Cardiac muscle cell (in vitro differentiated cells and primary cell): Measurements from ENCODE around the gene TYROBP. TPM values are rescaled to one million over a fixed set of nuclear protein-coding genes. Genes with fewer than 3 reads are reported as not detected.

Experiments used
- DNase-seq, 2 donors: peaks; one replicate each; pipeline versions ENCODE4 v3.0.0 to v3.0.0-alpha.2; 2010 to 2017; ENCODE audit warnings: low read depth in 1 of 2, low spot score in 1 of 2
- H3K27ac ChIP-seq: fragments of 200-600 bp; sonication (generic); 2 replicates; pipeline ENCODE4 v1.5.1; 2016
- H3K27me3 ChIP-seq: fragments of 200-600 bp; sonication (generic); 2 replicates; pipeline ENCODE4 v1.6.0; 2016; ENCODE audit warnings: control low read depth
- H3K36me3 ChIP-seq: fragments of 200-600 bp; sonication (generic); 2 replicates; pipeline ENCODE4 v1.5.1; 2016; ENCODE audit warnings: control low read depth
- H3K4me1 ChIP-seq: fragments of 200-600 bp; sonication (generic); 2 replicates; pipeline ENCODE4 v1.8.1; 2017; ENCODE audit warnings: low read depth, mild to moderate bottlenecking, mixed run types
- H3K4me3 ChIP-seq: fragments of 200-600 bp; sonication (generic); 2 replicates; pipeline ENCODE4 v1.5.1; 2016; ENCODE audit warnings: mild to moderate bottlenecking
- H3K9me3 ChIP-seq: fragments of 200-600 bp; sonication (generic); 2 replicates; pipeline ENCODE4 v1.5.1; 2017; ENCODE audit warnings: low read depth, mild to moderate bottlenecking, control low read depth
- polyA plus RNA-seq: library from polyadenylated mRNA; unstranded; fragments of >200 nt; fragmentation: Nextera tagmentation; extraction: Ambion mirVana; gene quantifications from 2 replicates; pipeline ENCODE4 v1.2.1, GENCODE V29; 2016
- total RNA-seq: library from RNA; depleted of rRNA; stranded (reverse); fragments of >200 nt; gene quantifications from 2 replicates; pipeline ENCODE4 v1.2.3, GENCODE V29; 2016
- TF ChIP-seq, protein P1 (sequence below): IDR thresholded peaks from 2 replicates; pipeline ENCODE4 v1.5.1; 2012; ENCODE audit warnings: low read depth, mild to moderate bottlenecking, low read length

TYROBP gene
- total and polyA plus RNA-seq, 2 experiments from 2014 or later, result not detected

DNA sequence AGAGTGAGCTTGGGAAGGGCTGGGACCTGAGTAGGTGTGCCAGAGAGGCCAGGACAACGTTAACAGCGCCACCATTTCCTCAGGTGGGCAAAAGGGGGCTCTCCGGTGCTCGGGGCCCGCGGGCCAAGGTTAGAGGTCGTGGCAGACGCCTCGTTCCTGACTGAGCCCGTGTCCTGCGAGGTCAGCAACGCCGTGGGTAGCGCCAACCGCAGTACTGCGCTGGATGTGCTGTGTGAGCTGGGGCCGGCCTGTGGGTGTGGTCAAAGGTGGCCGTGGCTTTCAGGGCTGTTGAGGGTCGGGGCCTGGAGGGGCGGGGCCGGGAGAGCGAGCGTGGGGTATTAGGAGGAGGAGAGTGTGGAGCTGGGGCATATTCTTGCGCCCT lies 47.7 kb downstream of the TYROBP start:
- Histone ChIP-seq H3K4me1 (peaks cover 4% of the 10 kb centered on the region), H3K27me3 (peaks cover 47% of the 10 kb centered on the region), H3K27ac (no peak overlapping the region), H3K4me3 (no peak overlapping the region), H3K36me3 (no peaks in the 10 kb centered on the region), H3K9me3 (no peaks in the 10 kb centered on the region)
- TF ChIP-seq, protein P1, sequence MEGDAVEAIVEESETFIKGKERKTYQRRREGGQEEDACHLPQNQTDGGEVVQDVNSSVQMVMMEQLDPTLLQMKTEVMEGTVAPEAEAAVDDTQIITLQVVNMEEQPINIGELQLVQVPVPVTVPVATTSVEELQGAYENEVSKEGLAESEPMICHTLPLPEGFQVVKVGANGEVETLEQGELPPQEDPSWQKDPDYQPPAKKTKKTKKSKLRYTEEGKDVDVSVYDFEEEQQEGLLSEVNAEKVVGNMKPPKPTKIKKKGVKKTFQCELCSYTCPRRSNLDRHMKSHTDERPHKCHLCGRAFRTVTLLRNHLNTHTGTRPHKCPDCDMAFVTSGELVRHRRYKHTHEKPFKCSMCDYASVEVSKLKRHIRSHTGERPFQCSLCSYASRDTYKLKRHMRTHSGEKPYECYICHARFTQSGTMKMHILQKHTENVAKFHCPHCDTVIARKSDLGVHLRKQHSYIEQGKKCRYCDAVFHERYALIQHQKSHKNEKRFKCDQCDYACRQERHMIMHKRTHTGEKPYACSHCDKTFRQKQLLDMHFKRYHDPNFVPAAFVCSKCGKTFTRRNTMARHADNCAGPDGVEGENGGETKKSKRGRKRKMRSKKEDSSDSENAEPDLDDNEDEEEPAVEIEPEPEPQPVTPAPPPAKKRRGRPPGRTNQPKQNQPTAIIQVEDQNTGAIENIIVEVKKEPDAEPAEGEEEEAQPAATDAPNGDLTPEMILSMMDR, result no peak
- DNase-seq, result no peak

- H3K4me1 ChIP-seq, result peaks cover 4% of the 10 kb centered on the region
- H3K9me3 ChIP-seq, result no peaks in the 10 kb centered on the region
- H3K27me3 ChIP-seq, result peaks cover 47% of the 10 kb centered on the region
- H3K4me3 ChIP-seq, result no peak overlapping the region
- TF ChIP-seq, protein P1, result no peak
- no peaks in the 10 kb centered on the region for H3K36me3 ChIP-seq
- no peak for DNase-seq
- H3K27ac ChIP-seq, result no peak overlapping the region
These were observed 48.7 kb downstream of the TYROBP start for GRCh38 chr19:35859414-35859813.

- TF ChIP-seq, protein P1, result no peak
- Histone ChIP-seq H3K27me3 (peaks cover 47% of the 10 kb centered on the region), H3K27ac (no peak overlapping the region), H3K9me3 (no peaks in the 10 kb centered on the region), H3K36me3 (no peaks in the 10 kb centered on the region), H3K4me3 (no peak overlapping the region), H3K4me1 (peaks cover 4% of the 10 kb centered on the region)
- no peak for DNase-seq
These were observed 49.8 kb downstream of the TYROBP start for GRCh38 chr19:35858311-35858710.

GRCh38 chr19:35856546-35857149 lies 51.4 kb downstream of the TYROBP start, which contains the start of gene KIRREL2:
TSS of gene KIRREL2 (plus strand) at chr19:35856911. CDS start at chr19:35857120, 209 bp downstream.
- Histone ChIP-seq H3K27me3 (peaks cover 47% of the 10 kb centered on the region), H3K36me3 (no peaks in the 10 kb centered on the region), H3K4me1 (peaks cover 14% of the 10 kb centered on the region), H3K9me3 (no peaks in the 10 kb centered on the region), H3K4me3 (peak within 1 kb of the TSS; percentile 60), H3K27ac (no peak within 1 kb of the TSS)
- TF ChIP-seq, protein P1, result no peak
- peak in 1 of 2 donors; percentile 45 for DNase-seq

Other genes starting within 250 kb of the TYROBP start
- 1.2 TPM in 1 of 2 replicates, not detected in the other for gene UPK1A, start 241.8 kb downstream of the TYROBP start, total RNA-seq
- gene UPK1A, start 241.8 kb downstream of the TYROBP start, polyA plus RNA-seq, result 0.67 and 1.4 TPM in 2 replicates
- gene ZBTB32, start 203.7 kb downstream of the TYROBP start, total RNA-seq, result not detected in 2 replicates
- 0.53 and 0.59 TPM in 2 replicates for gene ZBTB32, start 203.7 kb downstream of the TYROBP start, polyA plus RNA-seq
- 18.2 and 38.1 TPM in 2 replicates for gene KMT2B, start 190.3 kb downstream of the TYROBP start, total RNA-seq
- gene KMT2B, start 190.3 kb downstream of the TYROBP start, polyA plus RNA-seq, result 8.9 and 11.9 TPM in 2 replicates
- 1.5 and 2.6 TPM in 2 replicates for gene IGFLR1, start 165.8 kb downstream of the TYROBP start, total RNA-seq
- gene IGFLR1, start 165.8 kb downstream of the TYROBP start, polyA plus RNA-seq, result 2.4 and 5.5 TPM in 2 replicates
- 30.3 and 40.2 TPM in 2 replicates for gene U2AF1L4, start 162.9 kb downstream of the TYROBP start, total RNA-seq
- 45.5 and 61.7 TPM in 2 replicates for gene U2AF1L4, start 162.9 kb downstream of the TYROBP start, polyA plus RNA-seq
- 43.7 and 65.4 TPM in 2 replicates for gene PSENEN, start 162.6 kb downstream of the TYROBP start, total RNA-seq
- gene PSENEN, start 162.6 kb downstream of the TYROBP start, polyA plus RNA-seq, result 158 and 173 TPM in 2 replicates
- 16.0 and 16.8 TPM in 2 replicates for gene LIN37, start 159.7 kb downstream of the TYROBP start, total RNA-seq
- gene LIN37, start 159.7 kb downstream of the TYROBP start, polyA plus RNA-seq, result 11.4 and 16.3 TPM in 2 replicates
- 0.51 and 2.5 TPM in 2 replicates for gene HSPB6, start 151.3 kb downstream of the TYROBP start, total RNA-seq
- gene HSPB6, start 151.3 kb downstream of the TYROBP start, polyA plus RNA-seq, result 0.76 and 2.6 TPM in 2 replicates
- gene PROSER3, start 150.1 kb downstream of the TYROBP start, total RNA-seq, result 14.8 and 16.3 TPM in 2 replicates
- 28.9 and 35.7 TPM in 2 replicates for gene PROSER3, start 150.1 kb downstream of the TYROBP start, polyA plus RNA-seq
- 10.9 and 47.4 TPM in 2 replicates for gene ARHGAP33, start 132.7 kb downstream of the TYROBP start, total RNA-seq
- 16.1 and 31.9 TPM in 2 replicates for gene ARHGAP33, start 132.7 kb downstream of the TYROBP start, polyA plus RNA-seq
- 0.09 TPM in 1 of 2 replicates, not detected in the other for gene PRODH2, start 95.5 kb downstream of the TYROBP start, total RNA-seq
- gene PRODH2, start 95.5 kb downstream of the TYROBP start, polyA plus RNA-seq, result not detected in 2 replicates
- 1.1 and 1.3 TPM in 2 replicates for gene NPHS1, start 55.8 kb downstream of the TYROBP start, total RNA-seq
- 0.37 TPM in 1 of 2 replicates, not detected in the other for gene NPHS1, start 55.8 kb downstream of the TYROBP start, polyA plus RNA-seq
- gene KIRREL2, start 51.4 kb downstream of the TYROBP start, total RNA-seq, result 3.5 and 4.2 TPM in 2 replicates
- gene KIRREL2, start 51.4 kb downstream of the TYROBP start, polyA plus RNA-seq, result 3.2 and 3.7 TPM in 2 replicates
- gene APLP1, start 39.7 kb downstream of the TYROBP start, total RNA-seq, result 126 and 134 TPM in 2 replicates
- gene APLP1, start 39.7 kb downstream of the TYROBP start, polyA plus RNA-seq, result 117 and 157 TPM in 2 replicates
- 3.7 and 5.1 TPM in 2 replicates for gene NFKBID, start 7.8 kb downstream of the TYROBP start, total RNA-seq
- 6.4 and 8.5 TPM in 2 replicates for gene NFKBID, start 7.8 kb downstream of the TYROBP start, polyA plus RNA-seq
- gene HCST, start 5.8 kb downstream of the TYROBP start, total RNA-seq, result 2.5 TPM in 1 of 2 replicates, not detected in the other
- 2.1 and 2.4 TPM in 2 replicates for gene HCST, start 5.8 kb downstream of the TYROBP start, polyA plus RNA-seq
- gene LRFN3, start 28.1 kb upstream of the TYROBP start, total RNA-seq, result 13.4 and 14.3 TPM in 2 replicates
- 10.3 and 16.0 TPM in 2 replicates for gene LRFN3, start 28.1 kb upstream of the TYROBP start, polyA plus RNA-seq
- 49.6 and 58.0 TPM in 2 replicates for gene SDHAF1, start 86.9 kb upstream of the TYROBP start, total RNA-seq
- gene SDHAF1, start 86.9 kb upstream of the TYROBP start, polyA plus RNA-seq, result 31.9 and 36.2 TPM in 2 replicates
- gene SYNE4, start 100.5 kb upstream of the TYROBP start, total RNA-seq, result 6.2 and 6.3 TPM in 2 replicates
- gene SYNE4, start 100.5 kb upstream of the TYROBP start, polyA plus RNA-seq, result 8.7 and 11.4 TPM in 2 replicates
- gene ALKBH6, start 105.9 kb upstream of the TYROBP start, total RNA-seq, result 52.2 and 79.0 TPM in 2 replicates
- 39.6 and 66.9 TPM in 2 replicates for gene ALKBH6, start 105.9 kb upstream of the TYROBP start, polyA plus RNA-seq
- 7.1 and 10.9 TPM in 2 replicates for gene CLIP3, start 124.6 kb upstream of the TYROBP start, total RNA-seq
- gene CLIP3, start 124.6 kb upstream of the TYROBP start, polyA plus RNA-seq, result 18.9 and 26.4 TPM in 2 replicates
- gene THAP8, start 146.0 kb upstream of the TYROBP start, total RNA-seq, result 18.9 and 37.0 TPM in 2 replicates
- gene THAP8, start 146.0 kb upstream of the TYROBP start, polyA plus RNA-seq, result 24.8 and 32.5 TPM in 2 replicates
- 3.9 and 13.4 TPM in 2 replicates for gene WDR62, start 146.6 kb upstream of the TYROBP start, total RNA-seq
- 2.1 and 9.1 TPM in 2 replicates for gene WDR62, start 146.6 kb upstream of the TYROBP start, polyA plus RNA-seq
- gene OVOL3, start 202.8 kb upstream of the TYROBP start, total RNA-seq, result not detected in 2 replicates
- 0.36 TPM in 1 of 2 replicates, not detected in the other for gene OVOL3, start 202.8 kb upstream of the TYROBP start, polyA plus RNA-seq
- 64.5 and 130 TPM in 2 replicates for gene POLR2I, start 206.6 kb upstream of the TYROBP start, total RNA-seq
- gene POLR2I, start 206.6 kb upstream of the TYROBP start, polyA plus RNA-seq, result 224 and 229 TPM in 2 replicates
- gene TBCB, start 207.2 kb upstream of the TYROBP start, total RNA-seq, result 177 and 261 TPM in 2 replicates
- gene TBCB, start 207.2 kb upstream of the TYROBP start, polyA plus RNA-seq, result 202 and 268 TPM in 2 replicates
- gene CAPNS1, start 231.8 kb upstream of the TYROBP start, total RNA-seq, result 198 and 384 TPM in 2 replicates
- gene CAPNS1, start 231.8 kb upstream of the TYROBP start, polyA plus RNA-seq, result 294 and 413 TPM in 2 replicates
- 1.2 TPM in 1 of 2 replicates, not detected in the other for gene COX7A1, start 244.2 kb upstream of the TYROBP start, total RNA-seq
- gene COX7A1, start 244.2 kb upstream of the TYROBP start, polyA plus RNA-seq, result 1.4 and 6.5 TPM in 2 replicates